RPMI8226 (cell line): ENCODE data around the gene C1QTNF8.
A peak's percentile ranks its signal among the peaks of the same experiment; 100 is the strongest.
"Not testable (repeated sequence)": the region's sequence is repeated elsewhere in the genome, so short reads cannot be mapped to it uniquely, and the experiment has no call there.

Source experiments
- DNase-seq: peaks from one replicate; pipeline ENCODE4 v3.0.0-alpha.2; 2015

The C1QTNF8 gene

GRCh38 chr16:1091992-1092552 is 4.0 kb downstream of the C1QTNF8 start:
- DNase-seq = no peak

GRCh38 chr16:1090620-1091587 is 5.1 kb downstream of the C1QTNF8 start:
- DNase-seq = peak; percentile 51

GRCh38 chr16:1089822-1090619 is 6.0 kb downstream of the C1QTNF8 start:
- DNase-seq = peak; percentile 75

- DNase-seq = peak; percentile 61
Observed at GRCh38 chr16:1089439-1089821, 6.6 kb downstream of the C1QTNF8 start.

- DNase-seq = no peak
Observed at GRCh38 chr16:1088295-1089170, 7.5 kb downstream of the C1QTNF8 start.

- not testable (repeated sequence) for DNase-seq
Observed at GRCh38 chr16:1086443-1086842, 9.6 kb downstream of the C1QTNF8 start.

GRCh38 chr16:1084971-1085370 is 11.1 kb downstream of the C1QTNF8 start:
- no peak for DNase-seq

- DNase-seq = no peak
Observed at GRCh38 chr16:1082952-1083675, 12.9 kb downstream of the C1QTNF8 start.

GRCh38 chr16:1082266-1082951 is 13.6 kb downstream of the C1QTNF8 start:
- no peak for DNase-seq

GRCh38 chr16:1081734-1082265 is 14.2 kb downstream of the C1QTNF8 start:
- no peak for DNase-seq

- no peak for DNase-seq
Observed at GRCh38 chr16:1080801-1081733, 15.0 kb downstream of the C1QTNF8 start.

GRCh38 chr16:1079786-1080525 is 16.1 kb downstream of the C1QTNF8 start:
- no peak for DNase-seq

GRCh38 chr16:1079341-1079740 is 16.7 kb downstream of the C1QTNF8 start:
- no peak for DNase-seq

- DNase-seq = no peak
Observed at GRCh38 chr16:1078579-1079021, 17.4 kb downstream of the C1QTNF8 start.

- DNase-seq = no peak
Observed at GRCh38 chr16:1077877-1078578, 18.0 kb downstream of the C1QTNF8 start.

- no peak for DNase-seq
Observed at GRCh38 chr16:1076801-1077576, 19.1 kb downstream of the C1QTNF8 start.

GRCh38 chr16:1075546-1075945 is 20.5 kb downstream of the C1QTNF8 start:
- DNase-seq = no peak

- DNase-seq = no peak
Observed at GRCh38 chr16:1074379-1074649, 21.7 kb downstream of the C1QTNF8 start.
